Aorta (tissue), 5 donors: Measurements from ENCODE around the gene ZNF574. TPM values are rescaled to one million over a fixed set of nuclear protein-coding genes. Genes with fewer than 3 reads are reported as not detected.

Experiments used
- ATAC-seq: fragments of 200-7000 bp; cut with Tn5 transposase; one replicate; pipeline ENCODE4 v1.9.1; 2022; ENCODE audit warnings: moderate library complexity; ENCODE audit not compliant: low FRiP score
- DNase-seq, 2 donors: peaks; one replicate each; pipeline ENCODE4 v3.0.0-alpha.2; 2020
- H3K27ac ChIP-seq, 2 donors: one replicate each; pipeline ENCODE4 v1.5.1; 2013; ENCODE audit warnings: low read length in 2 of 2, mild to moderate bottlenecking in 2 of 2, moderate library complexity in 2 of 2, control low read depth in 1 of 2, inconsistent platforms in 1 of 2, low read depth in 1 of 2
- H3K27me3 ChIP-seq, 2 donors: one replicate each; pipeline ENCODE4 v1.6.1; 2013; ENCODE audit warnings: control low read depth in 1 of 2, low read length in 1 of 2, mild to moderate bottlenecking in 1 of 2, moderate library complexity in 1 of 2; ENCODE audit not compliant: insufficient read depth in 2 of 2, control insufficient read depth in 1 of 2
- H3K36me3 ChIP-seq, 2 donors: one replicate each; pipeline ENCODE4 v1.6.1; 2013; ENCODE audit warnings: control low read depth in 1 of 2, low read length in 1 of 2, mild to moderate bottlenecking in 1 of 2; ENCODE audit not compliant: insufficient read depth in 2 of 2, control insufficient read depth in 1 of 2
- H3K4me1 ChIP-seq, 2 donors: one replicate each; pipeline ENCODE4 v1.6.1; 2013; ENCODE audit warnings: low read length in 2 of 2, control low read depth in 1 of 2, mild to moderate bottlenecking in 1 of 2, moderate library complexity in 1 of 2; ENCODE audit not compliant: insufficient read depth in 2 of 2, control insufficient read depth in 1 of 2
- H3K4me3 ChIP-seq, 2 donors: one replicate each; pipeline ENCODE4 v1.5.1; 2013; ENCODE audit warnings: low read length in 2 of 2, control low read depth in 1 of 2, mild to moderate bottlenecking in 1 of 2
- H3K9me3 ChIP-seq: one replicate; pipeline ENCODE4 v1.6.1; 2013; ENCODE audit warnings: mild to moderate bottlenecking, low read length; ENCODE audit not compliant: control insufficient read depth
- WGBS, 2 donors: extraction: QIAGEN DNeasy Blood & Tissue Kit; methylation state at CpG; one replicate each; pipeline ENCODE4 v1.1.7; 2013; 5-methylcytosine and 5-hydroxymethylcytosine counted together
- intact Hi-C, 2 donors: fragments of 100-400 bp; cut with DNase I; formaldehyde crosslinking; loops; one replicate each; pipeline versions ENCODE4 v1.14.2 to v1.15.0; 2022
- polyA plus RNA-seq, 2 donors: library from polyadenylated mRNA; stranded (reverse); fragments of 200-250 nt; gene quantifications; one replicate each; pipeline ENCODE4 v1.2.3, GENCODE V29; 2013
- total RNA-seq, 2 donors: library from RNA; stranded (reverse); fragmentation: NEBNext Ultra II Directional; extraction: Animal tissue kit (Norgen Biotek cat#: 25700); gene quantifications; one replicate each; pipeline ENCODE4 v1.2.1, GENCODE V29; 2021
- donor health status: healthy with polysubstance abuse.
- donor health status: Bipolar disorder and iron deficiency.
- donor health status: DM: no; HTN: no; CAD: no.
- donor health status: DM: no; HTN: no; CAD: no.
- donor health status: DM: yes; HTN: yes; CAD: no.

The ZNF574 gene
- total and polyA plus RNA-seq, 4 donors = 2.4 to 10.3 (median 7.9) TPM

GRCh38 chr19:42075364-42075615 is 676 bp upstream of the ZNF574 start:
- Histone ChIP-seq H3K27ac (peak overlapping the region; percentile 69 to 94), H3K9me3 (no peaks in the 10 kb centered on the region), H3K4me3 (peak overlapping the region; percentile 46 to 63), H3K36me3 (peaks cover 0 to 8% of the 10 kb centered on the region in 2 donors), H3K27me3 (no peaks in the 10 kb centered on the region), H3K4me1 (peaks cover 0 to 5% of the 10 kb centered on the region in 2 donors)
- ATAC-seq (no peak), DNase-seq (no peak)
- intact Hi-C loops = no loop called here
- 4% methylated on average over 3 of the region's 3 CpGs for WGBS, 2 donors

GRCh38 chr19:42076380-42076944 is 496 bp downstream of the ZNF574 start:
- Histone ChIP-seq H3K27me3 (no peaks in the 10 kb centered on the region), H3K4me3 (peak overlapping the region; percentile 67 to 89), H3K27ac (peak overlapping the region; percentile 4 to 53), H3K4me1 (peaks cover 0 to 5% of the 10 kb centered on the region in 2 donors), H3K36me3 (peaks cover 0 to 14% of the 10 kb centered on the region in 2 donors), H3K9me3 (no peaks in the 10 kb centered on the region)
- intact Hi-C loops = no loop called here
- 0 to 1% methylated on average over 19 to 33 of the region's 33 CpGs for WGBS, 2 donors
- ATAC-seq (no peak), DNase-seq (peak in 1 of 2 donors; percentile 85)

- H3K4me3 ChIP-seq = no peak overlapping the region
- no peaks in the 10 kb centered on the region for H3K27me3 ChIP-seq
- 90 to 92% methylated on average over 1 of the region's 1 CpG for WGBS, 2 donors
- peaks cover 0 to 5% of the 10 kb centered on the region in 2 donors for H3K4me1 ChIP-seq
- no peaks in the 10 kb centered on the region for H3K9me3 ChIP-seq
- no peak for ATAC-seq
- peaks cover 0 to 16% of the 10 kb centered on the region in 2 donors for H3K36me3 ChIP-seq
- intact Hi-C loops = no loop called here
- no peak overlapping the region for H3K27ac ChIP-seq
- no peak for DNase-seq
Observed at GRCh38 chr19:42078058-42078457, 2.1 kb downstream of the ZNF574 start.

- no peak overlapping the region for H3K4me3 ChIP-seq
- H3K27ac ChIP-seq = no peak overlapping the region
- no peaks in the 10 kb centered on the region for H3K9me3 ChIP-seq
- ATAC-seq (no peak), DNase-seq (no peak)
- peaks cover 0 to 16% of the 10 kb centered on the region in 2 donors for H3K36me3 ChIP-seq
- intact Hi-C loops = no loop called here
- H3K4me1 ChIP-seq = peaks cover 0 to 5% of the 10 kb centered on the region in 2 donors
- 75 to 77% methylated on average over 15 of the region's 15 CpGs for WGBS, 2 donors
- no peaks in the 10 kb centered on the region for H3K27me3 ChIP-seq
Observed at GRCh38 chr19:42078538-42079275, 2.7 kb downstream of the ZNF574 start.

GRCh38 chr19:42079276-42079669 is 3.3 kb downstream of the ZNF574 start:
- ATAC-seq = no peak
- WGBS, 2 donors = 85 to 90% methylated on average over 16 of the region's 16 CpGs
- intact Hi-C loops = no loop called here

GRCh38 chr19:42079886-42080763 is 4.2 kb downstream of the ZNF574 start:
- Histone ChIP-seq H3K27ac (no peak overlapping the region), H3K36me3 (peaks cover 0 to 16% of the 10 kb centered on the region in 2 donors), H3K27me3 (no peaks in the 10 kb centered on the region), H3K9me3 (no peaks in the 10 kb centered on the region), H3K4me3 (no peak overlapping the region), H3K4me1 (peaks cover 0 to 5% of the 10 kb centered on the region in 2 donors)
- ATAC-seq (no peak), DNase-seq (no peak)
- intact Hi-C loops = no loop called here
- 92 to 93% methylated on average over 44 of the region's 44 CpGs for WGBS, 2 donors

More at GRCh38 chr19:42079276-42079669, 3.3 kb downstream of the ZNF574 start:
- no peak for DNase-seq
- H3K27me3 ChIP-seq = no peaks in the 10 kb centered on the region
- no peak overlapping the region for H3K4me3 ChIP-seq
- H3K9me3 ChIP-seq = no peaks in the 10 kb centered on the region
- no peak overlapping the region for H3K27ac ChIP-seq
- H3K4me1 ChIP-seq = peaks cover 0 to 5% of the 10 kb centered on the region in 2 donors
- H3K36me3 ChIP-seq = peaks cover 0 to 16% of the 10 kb centered on the region in 2 donors

GRCh38 chr19:42080764-42081375 is 4.9 kb downstream of the ZNF574 start:
- no peaks in the 10 kb centered on the region for H3K9me3 ChIP-seq
- H3K27ac ChIP-seq = no peak overlapping the region
- intact Hi-C loops = no loop called here
- ATAC-seq (no peak), DNase-seq (no peak)
- WGBS, 2 donors = 93% methylated on average over 28 of the region's 28 CpGs
- H3K27me3 ChIP-seq = no peaks in the 10 kb centered on the region
- peaks cover 0 to 16% of the 10 kb centered on the region in 2 donors for H3K36me3 ChIP-seq
- peaks cover 0 to 5% of the 10 kb centered on the region in 2 donors for H3K4me1 ChIP-seq
- H3K4me3 ChIP-seq = no peak overlapping the region

- H3K9me3 ChIP-seq = no peaks in the 10 kb centered on the region
- DNase-seq = no peak
- H3K27me3 ChIP-seq = no peaks in the 10 kb centered on the region
- no peak overlapping the region for H3K4me3 ChIP-seq
- no peak overlapping the region for H3K27ac ChIP-seq
- WGBS, 2 donors = 81 to 82% methylated on average over 2 of the region's 2 CpGs
- peaks cover 0 to 4% of the 10 kb centered on the region in 2 donors for H3K4me1 ChIP-seq
- intact Hi-C loops = no loop called here
- ATAC-seq = no peak
- peaks cover 0 to 16% of the 10 kb centered on the region in 2 donors for H3K36me3 ChIP-seq
Observed at GRCh38 chr19:42081584-42082203, 5.7 kb downstream of the ZNF574 start.
